ENCODE results near the gene FCRL4. TPM values are rescaled to one million over a fixed set of nuclear protein-coding genes. Genes with fewer than 3 reads are reported as not detected.

FCRL4 gene
- total RNA-seq, 1 experiment from 2014 or later, result not detected

DNA sequence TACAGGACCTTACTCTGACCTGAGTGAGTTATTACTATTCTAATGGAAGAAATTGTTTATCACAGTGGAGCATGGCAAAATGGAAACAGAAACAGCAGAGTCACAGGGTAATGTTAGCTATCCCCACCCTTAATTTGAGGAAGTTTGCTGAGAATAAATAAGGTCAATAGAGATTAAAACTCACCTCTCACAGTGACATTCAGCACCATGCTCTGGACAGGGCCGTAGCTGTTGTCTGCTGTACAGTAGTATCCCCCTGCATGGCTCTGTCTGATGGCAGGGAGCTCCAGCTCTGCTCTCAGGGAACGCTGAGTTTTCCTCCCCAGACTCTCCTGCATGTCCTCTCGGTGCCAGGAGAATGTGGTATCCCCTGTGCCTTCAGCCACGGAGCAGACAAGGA, 11.9 kb downstream of the FCRL4 start:
- peaks cover 30% of the 10 kb centered on the region for H3K27me3 Mint-ChIP-seq (ENCODE audit: insufficient read depth, unreplicated experiment)
- no peaks in the 10 kb centered on the region for H3K27me3 ChIP-seq (replicated peaks; ENCODE audit: control insufficient read depth, insufficient read depth, low read length)
- H3K4me3 ChIP-seq (ENCODE audit: low read depth, low read length), result no peak overlapping the region
- ChIA-PET CTCF (no interaction called here), POLR2A (no interaction called here)
- intact Hi-C loops (cut with micrococcal nuclease; ENCODE audit: unreplicated experiment), result loop anchor here (10.0 kb wide), 2 partner anchors 269 to 539 kb away; a partner anchor contains a TSS
- no peaks in the 10 kb centered on the region for H3K36me3 Mint-ChIP-seq (ENCODE audit: insufficient read depth, unreplicated experiment)
- BruUV-seq (replicated peaks), result no TSS peak
- no peaks in the 10 kb centered on the region for H3K36me3 ChIP-seq (ENCODE audit: control insufficient read depth, insufficient read depth, low read length)
- H3K9me3 ChIP-seq, result no peaks in the 10 kb centered on the region; the same call in 1 of the 2 replicates
- no peak overlapping the region for H3K4me3 Mint-ChIP-seq (ENCODE audit: unreplicated experiment)
- DNase-seq, result no peak
- no peaks in the 10 kb centered on the region for H3K4me1 Mint-ChIP-seq (ENCODE audit: low read depth, unreplicated experiment)
- TF ChIP-seq, protein P1, sequence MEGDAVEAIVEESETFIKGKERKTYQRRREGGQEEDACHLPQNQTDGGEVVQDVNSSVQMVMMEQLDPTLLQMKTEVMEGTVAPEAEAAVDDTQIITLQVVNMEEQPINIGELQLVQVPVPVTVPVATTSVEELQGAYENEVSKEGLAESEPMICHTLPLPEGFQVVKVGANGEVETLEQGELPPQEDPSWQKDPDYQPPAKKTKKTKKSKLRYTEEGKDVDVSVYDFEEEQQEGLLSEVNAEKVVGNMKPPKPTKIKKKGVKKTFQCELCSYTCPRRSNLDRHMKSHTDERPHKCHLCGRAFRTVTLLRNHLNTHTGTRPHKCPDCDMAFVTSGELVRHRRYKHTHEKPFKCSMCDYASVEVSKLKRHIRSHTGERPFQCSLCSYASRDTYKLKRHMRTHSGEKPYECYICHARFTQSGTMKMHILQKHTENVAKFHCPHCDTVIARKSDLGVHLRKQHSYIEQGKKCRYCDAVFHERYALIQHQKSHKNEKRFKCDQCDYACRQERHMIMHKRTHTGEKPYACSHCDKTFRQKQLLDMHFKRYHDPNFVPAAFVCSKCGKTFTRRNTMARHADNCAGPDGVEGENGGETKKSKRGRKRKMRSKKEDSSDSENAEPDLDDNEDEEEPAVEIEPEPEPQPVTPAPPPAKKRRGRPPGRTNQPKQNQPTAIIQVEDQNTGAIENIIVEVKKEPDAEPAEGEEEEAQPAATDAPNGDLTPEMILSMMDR (IDR thresholded peaks at IDR 0.05; ENCODE audit: insufficient read depth in 1 of 2, low read depth in 1 of 2, low read length in 1 of 2, severe bottlenecking in 1 of 2, unreplicated experiment in 1 of 2), result no peak
- no peaks in the 10 kb centered on the region for H3K4me1 ChIP-seq
- no peaks in the 10 kb centered on the region for H3K9me3 Mint-ChIP-seq (ENCODE audit: unreplicated experiment)
- H3K27ac Mint-ChIP-seq (ENCODE audit: unreplicated experiment), result no peak overlapping the region

DNA sequence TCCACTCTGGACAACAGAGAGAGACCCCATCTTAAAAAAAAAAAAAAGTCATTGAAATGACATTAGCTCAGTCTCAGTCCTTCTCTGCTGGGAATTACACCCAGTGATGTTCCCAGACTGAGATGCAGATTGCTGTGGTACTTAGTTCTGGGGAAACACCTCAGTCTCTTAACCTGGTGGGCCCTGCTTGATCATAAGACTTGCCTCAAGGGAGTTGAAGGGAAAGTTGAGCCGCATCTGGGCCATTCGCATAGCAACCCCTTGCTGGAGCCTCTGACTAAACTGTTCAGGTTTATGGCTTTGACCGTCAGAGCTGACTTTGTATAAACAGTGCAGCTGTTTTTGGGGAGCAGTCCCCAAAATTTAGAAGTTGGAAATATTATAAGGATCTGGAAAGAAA, 13.4 kb downstream of the FCRL4 start:
- BruUV-seq (replicated peaks), result no TSS peak
- no peak overlapping the region for H3K4me3 Mint-ChIP-seq (ENCODE audit: unreplicated experiment)
- TF ChIP-seq, protein P1 (IDR thresholded peaks at IDR 0.05; ENCODE audit: insufficient read depth in 1 of 2, low read depth in 1 of 2, low read length in 1 of 2, severe bottlenecking in 1 of 2, unreplicated experiment in 1 of 2), result no peak
- H3K27me3 Mint-ChIP-seq (ENCODE audit: insufficient read depth, unreplicated experiment), result peaks cover 28% of the 10 kb centered on the region
- ChIA-PET POLR2A (no interaction called here), CTCF (no interaction called here)
- Histone ChIP-seq H3K9me3 (no peaks in the 10 kb centered on the region; the same call in 1 of the 2 replicates), H3K27me3 (replicated peaks; ENCODE audit: control insufficient read depth, insufficient read depth, low read length) (no peaks in the 10 kb centered on the region), H3K4me3 (ENCODE audit: low read depth, low read length) (no peak overlapping the region), H3K36me3 (ENCODE audit: control insufficient read depth, insufficient read depth, low read length) (no peaks in the 10 kb centered on the region), H3K4me1 (no peaks in the 10 kb centered on the region)
- no peaks in the 10 kb centered on the region for H3K36me3 Mint-ChIP-seq (ENCODE audit: insufficient read depth, unreplicated experiment)
- intact Hi-C loops (cut with micrococcal nuclease; ENCODE audit: unreplicated experiment), result loop anchor here (10.0 kb wide), 2 partner anchors 270 to 540 kb away; a partner anchor contains a TSS
- DNase-seq, result no peak
- H3K9me3 Mint-ChIP-seq (ENCODE audit: unreplicated experiment), result no peaks in the 10 kb centered on the region
- no peak overlapping the region for H3K27ac Mint-ChIP-seq (ENCODE audit: unreplicated experiment)
- H3K4me1 Mint-ChIP-seq (ENCODE audit: low read depth, unreplicated experiment), result no peaks in the 10 kb centered on the region

DNA sequence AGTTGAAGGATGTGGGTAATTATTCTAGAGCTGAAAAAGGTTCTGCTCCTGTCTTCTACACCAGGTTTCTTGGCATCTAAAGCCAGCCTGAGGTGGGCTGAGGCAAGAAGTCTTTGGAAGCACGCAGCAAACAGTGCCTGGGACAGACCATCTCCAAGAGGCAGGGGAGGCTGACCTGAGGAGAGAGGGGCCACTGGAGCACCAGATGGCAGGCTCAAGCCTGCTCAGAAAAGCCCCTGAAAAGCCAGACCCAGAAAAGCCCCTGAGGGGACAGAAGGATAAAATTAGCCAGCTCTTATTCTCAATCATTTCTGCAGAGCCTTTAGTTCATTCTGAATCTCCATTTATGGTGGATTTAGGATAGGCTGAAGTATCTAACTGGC, 17.1 kb downstream of the FCRL4 start:
- CTCF ChIA-PET, result interaction anchor here (0.6 to 2.8 kb wide), 12 partner anchors 8 to 368 kb away, joined by 3 to 34 read pairs (median 4); no protein-coding TSS in a partner anchor
- TF ChIP-seq, protein P1 (IDR thresholded peaks at IDR 0.05; ENCODE audit: insufficient read depth in 1 of 2, low read depth in 1 of 2, low read length in 1 of 2, severe bottlenecking in 1 of 2, unreplicated experiment in 1 of 2), result no peak
- no peaks in the 10 kb centered on the region for H3K36me3 ChIP-seq (ENCODE audit: control insufficient read depth, insufficient read depth, low read length)
- no peaks in the 10 kb centered on the region; the same call in 1 of the 2 replicates for H3K9me3 ChIP-seq
- no peaks in the 10 kb centered on the region for H3K27me3 ChIP-seq (replicated peaks; ENCODE audit: control insufficient read depth, insufficient read depth, low read length)
- Mint-ChIP-seq H3K36me3 (ENCODE audit: insufficient read depth, unreplicated experiment) (no peaks in the 10 kb centered on the region), H3K27ac (ENCODE audit: unreplicated experiment) (no peak overlapping the region), H3K27me3 (ENCODE audit: insufficient read depth, unreplicated experiment) (peaks cover 18% of the 10 kb centered on the region), H3K4me1 (ENCODE audit: low read depth, unreplicated experiment) (no peaks in the 10 kb centered on the region), H3K9me3 (ENCODE audit: unreplicated experiment) (no peaks in the 10 kb centered on the region), H3K4me3 (ENCODE audit: unreplicated experiment) (no peak overlapping the region)
- BruUV-seq (replicated peaks), result no TSS peak
- no peaks in the 10 kb centered on the region for H3K4me1 ChIP-seq
- POLR2A ChIA-PET, result no interaction called here
- no peak overlapping the region for H3K4me3 ChIP-seq (ENCODE audit: low read depth, low read length)
- intact Hi-C loops (cut with micrococcal nuclease; ENCODE audit: unreplicated experiment), result loop anchor here (1.0 to 10.0 kb wide), 5 partner anchors 45 to 544 kb away; a partner anchor contains a TSS
- no peak for DNase-seq
